Lower leg skin (tissue), 3 donors: ENCODE measurements around the gene RPL38.

Source experiments
- POLR2A ChIP-seq, 2 donors: fragments of 450-650 bp; IDR thresholded peaks; one replicate each; pipeline ENCODE4 v1.6.1; 2016 to 2017; ENCODE audit warnings: antibody characterized with exemption in 2 of 2, mild to moderate bottlenecking in 1 of 2, moderate library complexity in 1 of 2
- TF ChIP-seq, protein P1 (sequence below), 3 donors: fragments of 450-650 bp; IDR thresholded peaks; one replicate each; pipeline ENCODE4 v1.5.1; 2016; ENCODE audit warnings: antibody characterized with exemption in 3 of 3, mild to moderate bottlenecking in 3 of 3, moderate library complexity in 2 of 3

- TF ChIP-seq, protein P1, sequence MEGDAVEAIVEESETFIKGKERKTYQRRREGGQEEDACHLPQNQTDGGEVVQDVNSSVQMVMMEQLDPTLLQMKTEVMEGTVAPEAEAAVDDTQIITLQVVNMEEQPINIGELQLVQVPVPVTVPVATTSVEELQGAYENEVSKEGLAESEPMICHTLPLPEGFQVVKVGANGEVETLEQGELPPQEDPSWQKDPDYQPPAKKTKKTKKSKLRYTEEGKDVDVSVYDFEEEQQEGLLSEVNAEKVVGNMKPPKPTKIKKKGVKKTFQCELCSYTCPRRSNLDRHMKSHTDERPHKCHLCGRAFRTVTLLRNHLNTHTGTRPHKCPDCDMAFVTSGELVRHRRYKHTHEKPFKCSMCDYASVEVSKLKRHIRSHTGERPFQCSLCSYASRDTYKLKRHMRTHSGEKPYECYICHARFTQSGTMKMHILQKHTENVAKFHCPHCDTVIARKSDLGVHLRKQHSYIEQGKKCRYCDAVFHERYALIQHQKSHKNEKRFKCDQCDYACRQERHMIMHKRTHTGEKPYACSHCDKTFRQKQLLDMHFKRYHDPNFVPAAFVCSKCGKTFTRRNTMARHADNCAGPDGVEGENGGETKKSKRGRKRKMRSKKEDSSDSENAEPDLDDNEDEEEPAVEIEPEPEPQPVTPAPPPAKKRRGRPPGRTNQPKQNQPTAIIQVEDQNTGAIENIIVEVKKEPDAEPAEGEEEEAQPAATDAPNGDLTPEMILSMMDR (IDR thresholded peaks at IDR 0.05), result no peak
- TF ChIP-seq POLR2A (IDR thresholded peaks at IDR 0.05), result no peak
Observed at GRCh38 chr17:74218436-74218835, 15.0 kb downstream of the RPL38 start.
